Uterus (tissue), 2 donors: Measurements from ENCODE around the gene LRRC57.

Experiments used
- POLR2A ChIP-seq, 2 donors: fragments of 450-650 bp; IDR thresholded peaks; one replicate each; pipeline ENCODE4 v1.6.1; 2016; ENCODE audit warnings: antibody characterized with exemption in 2 of 2, mild to moderate bottlenecking in 1 of 2, moderate library complexity in 1 of 2
- TF ChIP-seq, protein P1 (sequence below), 4 experiments: fragments of 200-600 bp in 2 of 4; fragments of 450-650 bp in 2 of 4; sonication (generic) in 2 of 4; IDR thresholded peaks; one replicate each; pipeline ENCODE4 v1.5.1; 2016 to 2019; ENCODE audit warnings: antibody characterized with exemption in 4 of 4, mild to moderate bottlenecking in 2 of 4, moderate library complexity in 1 of 4

DNA sequence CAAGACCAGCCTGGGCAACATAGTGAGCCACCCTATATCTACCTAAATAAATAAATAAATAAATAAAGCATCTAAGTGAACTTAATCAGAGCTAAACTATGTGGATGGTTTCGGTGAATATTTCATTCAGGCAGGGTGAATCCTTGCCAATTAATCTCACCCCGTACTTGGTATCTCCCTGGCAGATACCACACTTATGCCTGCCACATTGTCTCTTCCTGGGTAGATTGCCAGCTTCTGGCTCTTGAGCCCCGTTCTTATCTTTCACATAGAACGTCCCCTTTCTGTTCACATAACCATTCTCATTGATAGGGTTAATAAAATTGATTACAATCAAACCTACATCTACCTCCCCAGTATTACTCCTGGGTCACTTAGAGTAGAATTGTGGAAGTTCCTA is 46.1 kb downstream of the LRRC57 start:
- TF ChIP-seq, protein P1, sequence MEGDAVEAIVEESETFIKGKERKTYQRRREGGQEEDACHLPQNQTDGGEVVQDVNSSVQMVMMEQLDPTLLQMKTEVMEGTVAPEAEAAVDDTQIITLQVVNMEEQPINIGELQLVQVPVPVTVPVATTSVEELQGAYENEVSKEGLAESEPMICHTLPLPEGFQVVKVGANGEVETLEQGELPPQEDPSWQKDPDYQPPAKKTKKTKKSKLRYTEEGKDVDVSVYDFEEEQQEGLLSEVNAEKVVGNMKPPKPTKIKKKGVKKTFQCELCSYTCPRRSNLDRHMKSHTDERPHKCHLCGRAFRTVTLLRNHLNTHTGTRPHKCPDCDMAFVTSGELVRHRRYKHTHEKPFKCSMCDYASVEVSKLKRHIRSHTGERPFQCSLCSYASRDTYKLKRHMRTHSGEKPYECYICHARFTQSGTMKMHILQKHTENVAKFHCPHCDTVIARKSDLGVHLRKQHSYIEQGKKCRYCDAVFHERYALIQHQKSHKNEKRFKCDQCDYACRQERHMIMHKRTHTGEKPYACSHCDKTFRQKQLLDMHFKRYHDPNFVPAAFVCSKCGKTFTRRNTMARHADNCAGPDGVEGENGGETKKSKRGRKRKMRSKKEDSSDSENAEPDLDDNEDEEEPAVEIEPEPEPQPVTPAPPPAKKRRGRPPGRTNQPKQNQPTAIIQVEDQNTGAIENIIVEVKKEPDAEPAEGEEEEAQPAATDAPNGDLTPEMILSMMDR (IDR thresholded peaks at IDR 0.05), result no peak
- TF ChIP-seq POLR2A (IDR thresholded peaks at IDR 0.05), result no peak
